Activated CD4-positive, alpha-beta T cell treated with anti-CD3 and anti-CD28 coated beads, Interleukin-2, amount 10 ng/mL, durations not matched to agents 7 days and 5 days (primary cell): ENCODE measurements around the gene MRPL4. TPM values are rescaled to one million over a fixed set of nuclear protein-coding genes. Genes with fewer than 3 reads are reported as not detected.
A peak's percentile ranks its signal among the peaks of the same experiment; 100 is the strongest.
"Not testable (repeated sequence)": the region's sequence is repeated elsewhere in the genome, so short reads cannot be mapped to it uniquely, and the experiment has no call there.

Experiments
- CTCF ChIA-PET: fragments of 350-600 bp; sonication (Branson Sonifier 250); formaldehyde crosslinking; loops from one replicate; lab custom pipeline; 2021; ENCODE audit warnings: antibody characterized with exemption; lab: Charles Lee
- POLR2A ChIA-PET: fragments of 350-600 bp; sonication (Branson Sonifier 250); formaldehyde crosslinking; loops from one replicate; lab custom pipeline; 2021; ENCODE audit warnings: antibody characterized with exemption; lab: Charles Lee
- DNase-seq: peaks from one replicate; pipeline ENCODE4 v3.0.0-alpha.2; 2020
- H3K27ac Mint-ChIP-seq: one replicate; pipeline ENCODE4 v1.8.0; 2021; ENCODE audit warnings: mild to moderate bottlenecking, moderate library complexity, mixed read lengths
- H3K27me3 Mint-ChIP-seq: one replicate; pipeline ENCODE4 v1.8.0; 2021; ENCODE audit warnings: mixed read lengths
- H3K36me3 Mint-ChIP-seq: one replicate; pipeline ENCODE4 v1.8.0; 2021; ENCODE audit warnings: low read depth, mixed read lengths
- H3K4me1 Mint-ChIP-seq: one replicate; pipeline ENCODE4 v1.8.0; 2021; ENCODE audit warnings: mixed read lengths
- H3K4me3 Mint-ChIP-seq: one replicate; pipeline ENCODE4 v1.8.0; 2021; ENCODE audit warnings: mild to moderate bottlenecking, moderate library complexity, mixed read lengths
- H3K9me3 Mint-ChIP-seq: one replicate; pipeline ENCODE4 v1.8.0; 2021; ENCODE audit warnings: mixed read lengths
- total RNA-seq, 2 experiments: library from RNA; stranded (reverse); gene quantifications; one replicate each; pipeline ENCODE4 v1.2.3, GENCODE V29; 2021

The MRPL4 gene
- total RNA-seq, 2 experiments from 2014 or later, result 58.7 to 67.9 TPM

GRCh38 chr19:10270616-10271394 is 18.8 kb downstream of the MRPL4 start, which contains the start of gene ICAM1:
Gene ICAM1, plus strand, starts transcription at chr19:10271120. Its CDS starts 40 bp downstream, at chr19:10271160.
- CTCF ChIA-PET, result interaction anchor here (0.7 to 6.3 kb wide), 22 partner anchors 9 to 168 kb away, joined by 3 to 93 read pairs (median 6); partner anchors contain the start of genes CDC37, ICAM4, ICAM5 and PDE4A
- Mint-ChIP-seq H3K27me3 (no peaks in the 10 kb centered on the region), H3K4me1 (peaks cover 32% of the 10 kb centered on the region)

GRCh38 chr19:10271543-10272086 is 19.6 kb downstream of the MRPL4 start:
- no peak for DNase-seq
- ChIA-PET POLR2A (interaction anchor here (0.6 to 1.0 kb wide), 6 partner anchors 8 to 117 kb away, joined by 3 to 9 read pairs (median 4); partner anchors contain the start of genes DNMT1, ICAM4 and TYK2), CTCF (interaction anchor here (0.9 to 6.3 kb wide), 17 partner anchors 9 to 168 kb away, joined by 3 to 93 read pairs (median 7); partner anchors contain the start of genes ICAM4, ICAM5 and PDE4A)
- H3K27ac Mint-ChIP-seq, result peak overlapping the region; percentile 90
- H3K27me3 Mint-ChIP-seq, result no peaks in the 10 kb centered on the region
- H3K9me3 Mint-ChIP-seq, result no peaks in the 10 kb centered on the region
- peak overlapping the region; percentile 75 for H3K4me3 Mint-ChIP-seq
- H3K36me3 Mint-ChIP-seq, result peaks cover 4% of the 10 kb centered on the region
- H3K4me1 Mint-ChIP-seq, result peaks cover 32% of the 10 kb centered on the region

More at GRCh38 chr19:10270616-10271394, 18.8 kb downstream of the MRPL4 start, which contains the start of gene ICAM1:
- peak; percentile 77 for DNase-seq
- Mint-ChIP-seq H3K9me3 (no peaks in the 10 kb centered on the region), H3K36me3 (peaks cover 4% of the 10 kb centered on the region), H3K27ac (peak within 1 kb of the TSS; percentile 90), H3K4me3 (peak within 1 kb of the TSS; percentile 75)
- POLR2A ChIA-PET, result interaction anchor here (0.6 to 1.0 kb wide), 6 partner anchors 11 to 118 kb away, joined by 3 to 9 read pairs (median 4); partner anchors contain the start of genes DNMT1, ICAM4 and TYK2

- Mint-ChIP-seq H3K4me1 (peaks cover 32% of the 10 kb centered on the region), H3K36me3 (peaks cover 9% of the 10 kb centered on the region), H3K9me3 (no peaks in the 10 kb centered on the region), H3K4me3 (no peak overlapping the region), H3K27ac (no peak overlapping the region), H3K27me3 (no peaks in the 10 kb centered on the region)
- no peak for DNase-seq
- POLR2A ChIA-PET, result interaction anchor here (0.5 to 0.6 kb wide), 2 partner anchors 96 to 400 kb away, joined by 7 to 10 read pairs; no protein-coding TSS in a partner anchor
- CTCF ChIA-PET, result interaction anchor here (0.6 to 5.5 kb wide), 6 partner anchors 15 to 142 kb away, joined by 3 to 78 read pairs (median 3); no protein-coding TSS in a partner anchor
Measured at GRCh38 chr19:10274589-10274988, 22.6 kb downstream of the MRPL4 start.

GRCh38 chr19:10277795-10278589 is 26.0 kb downstream of the MRPL4 start:
- no peaks in the 10 kb centered on the region for H3K27me3 Mint-ChIP-seq
- H3K27ac Mint-ChIP-seq, result no peak overlapping the region
- H3K36me3 Mint-ChIP-seq, result peaks cover 11% of the 10 kb centered on the region
- no peak overlapping the region for H3K4me3 Mint-ChIP-seq
- peaks cover 14% of the 10 kb centered on the region for H3K4me1 Mint-ChIP-seq
- ChIA-PET POLR2A (no interaction called here), CTCF (interaction anchor here (0.6 to 4.0 kb wide), 5 partner anchors 11 to 381 kb away, joined by 3 to 21 read pairs (median 4); partner anchors contain the start of gene ICAM5)
- H3K9me3 Mint-ChIP-seq, result no peaks in the 10 kb centered on the region
- DNase-seq, result no peak

GRCh38 chr19:10278935-10279334 is 26.9 kb downstream of the MRPL4 start:
- Mint-ChIP-seq H3K9me3 (no peaks in the 10 kb centered on the region), H3K4me3 (no peak overlapping the region), H3K27ac (no peak overlapping the region), H3K4me1 (peaks cover 13% of the 10 kb centered on the region), H3K36me3 (peaks cover 11% of the 10 kb centered on the region), H3K27me3 (no peaks in the 10 kb centered on the region)
- POLR2A ChIA-PET, result no interaction called here
- CTCF ChIA-PET, result interaction anchor here (0.6 to 4.0 kb wide), 4 partner anchors 9 to 137 kb away, joined by 3 to 21 read pairs (median 10); partner anchors contain the start of genes ICAM1 and ICAM5
- DNase-seq, result no peak

- H3K4me1 Mint-ChIP-seq, result peaks cover 13% of the 10 kb centered on the region
- CTCF ChIA-PET, result interaction anchor here (1.3 to 4.0 kb wide), 7 partner anchors 9 to 141 kb away, joined by 4 to 21 read pairs (median 4); partner anchors contain the start of genes ICAM1, ICAM5 and PDE4A
- no peak for DNase-seq
- no peak overlapping the region for H3K4me3 Mint-ChIP-seq
- H3K9me3 Mint-ChIP-seq, result no peaks in the 10 kb centered on the region
- H3K36me3 Mint-ChIP-seq, result peaks cover 18% of the 10 kb centered on the region
- no peaks in the 10 kb centered on the region for H3K27me3 Mint-ChIP-seq
- no peak overlapping the region for H3K27ac Mint-ChIP-seq
- POLR2A ChIA-PET, result interaction anchor here (0.6 kb wide), 1 partner anchor 8 kb away, joined by 3 read pairs; no protein-coding TSS in a partner anchor
Measured at GRCh38 chr19:10279737-10280442, 27.9 kb downstream of the MRPL4 start.

GRCh38 chr19:10282043-10282442 is 30.0 kb downstream of the MRPL4 start:
- H3K4me3 Mint-ChIP-seq, H3K27me3 Mint-ChIP-seq, DNase-seq, POLR2A ChIA-PET, H3K9me3 Mint-ChIP-seq: not testable (repeated sequence)
- Mint-ChIP-seq H3K36me3 (peaks cover 31% of the 10 kb centered on the region), H3K27ac (peak overlapping the region; percentile 66), H3K4me1 (peaks cover 34% of the 10 kb centered on the region)
- CTCF ChIA-PET, result interaction anchor here (3.6 kb wide), 1 partner anchor 12 kb away, joined by 18 read pairs; the partner anchor contains the start of gene ICAM1

- Mint-ChIP-seq H3K4me3 (no peak overlapping the region), H3K27me3 (peaks cover 11% of the 10 kb centered on the region), H3K4me1 (peaks cover 46% of the 10 kb centered on the region), H3K9me3 (no peaks in the 10 kb centered on the region), H3K36me3 (peaks cover 28% of the 10 kb centered on the region), H3K27ac (no peak overlapping the region)
- POLR2A ChIA-PET, result no interaction called here
- no peak for DNase-seq
- CTCF ChIA-PET, result interaction anchor here (1.0 kb wide), 1 partner anchor 13 kb away, joined by 3 read pairs; the partner anchor contains the start of gene ICAM1
Measured at GRCh38 chr19:10283301-10284064, 31.5 kb downstream of the MRPL4 start.

- ChIA-PET CTCF (interaction anchor here (1.0 to 1.6 kb wide), 2 partner anchors 14 to 104 kb away, joined by 3 read pairs; partner anchors contain the start of gene ICAM1), POLR2A (no interaction called here)
- Mint-ChIP-seq H3K9me3 (no peaks in the 10 kb centered on the region), H3K4me1 (peaks cover 50% of the 10 kb centered on the region), H3K36me3 (peaks cover 28% of the 10 kb centered on the region), H3K27me3 (peaks cover 19% of the 10 kb centered on the region), H3K27ac (no peak overlapping the region), H3K4me3 (no peak overlapping the region)
- no peak for DNase-seq
Measured at GRCh38 chr19:10284065-10284959, 32.3 kb downstream of the MRPL4 start.

- CTCF ChIA-PET, result interaction anchor here (1.6 to 5.9 kb wide), 2 partner anchors 15 to 103 kb away, joined by 3 to 66 read pairs; partner anchors contain the start of gene ICAM1
- Mint-ChIP-seq H3K27me3 (peaks cover 22% of the 10 kb centered on the region), H3K4me1 (peaks cover 49% of the 10 kb centered on the region), H3K9me3 (no peaks in the 10 kb centered on the region), H3K36me3 (peaks cover 26% of the 10 kb centered on the region), H3K27ac (no peak overlapping the region), H3K4me3 (no peak overlapping the region)
- no peak for DNase-seq
- POLR2A ChIA-PET, result no interaction called here
Measured at GRCh38 chr19:10284960-10285278, 32.9 kb downstream of the MRPL4 start.
